Measurements from ENCODE around the gene ARG2. TPM values are rescaled to one million over a fixed set of nuclear protein-coding genes. Genes with fewer than 3 reads are reported as not detected.

The ARG2 gene
- total RNA-seq, 1 experiment from 2014 or later = 35.6 TPM

GRCh38 chr14:67674139-67674479 lies 54.4 kb downstream of the ARG2 start:
- no TSS peak for BruUV-seq (replicated peaks)

DNA sequence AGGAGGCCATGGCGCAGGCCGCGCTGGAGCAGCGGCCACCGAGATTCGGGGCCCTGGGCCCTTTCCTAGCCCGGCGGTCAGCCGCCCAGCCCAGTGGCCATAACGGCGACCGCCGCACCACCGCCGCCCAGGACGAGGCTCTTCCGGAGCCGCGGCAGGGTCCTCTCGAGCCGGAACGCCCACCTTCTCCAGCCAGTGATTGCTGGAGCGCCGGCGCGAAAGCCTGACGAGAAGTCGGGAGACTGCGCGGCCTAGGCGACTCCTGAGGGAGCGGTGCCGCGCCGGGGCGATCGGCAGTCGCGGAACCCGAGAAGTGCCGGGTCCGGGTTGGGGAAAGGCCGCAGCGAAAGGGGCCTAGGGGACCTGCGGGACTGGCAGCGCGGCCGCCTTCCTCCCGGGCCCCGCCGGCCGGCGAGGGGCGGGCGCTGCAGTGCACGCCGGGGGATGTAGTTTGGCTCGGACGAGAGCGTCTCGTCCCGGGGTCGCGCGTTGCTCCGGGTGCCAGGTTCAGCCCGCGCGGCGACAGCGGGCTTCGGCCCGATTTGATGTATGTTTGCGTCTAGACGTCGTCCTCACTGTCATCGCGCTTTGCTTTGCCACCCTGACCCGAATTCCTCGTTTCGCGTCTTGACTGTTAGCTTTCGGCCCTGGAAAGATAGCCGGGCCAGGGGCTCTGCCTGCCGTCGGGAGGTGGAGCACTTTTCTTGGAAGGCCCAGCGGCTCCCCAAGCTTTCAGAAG lies 54.9 kb downstream of the ARG2 start, which contains the start of gene VTI1B:
Gene VTI1B, minus strand, starts transcription at position 153 of the 739 bp plus-strand sequence. Its CDS starts 143 bp downstream, at position 10.
- H3K4me3 ChIP-seq (ENCODE audit: low read depth, low read length, poor library complexity, severe bottlenecking) = peak within 1 kb of the TSS; percentile 98
- POLR2A ChIA-PET (ENCODE audit: low non-redundant PET) = no interaction called here
- peaks cover 34% of the 10 kb centered on the region for H3K36me3 ChIP-seq (ENCODE audit: insufficient read depth, low read length, poor library complexity, severe bottlenecking)
- no peaks in the 10 kb centered on the region for H3K9me3 ChIP-seq (ENCODE audit: low read depth, low read length, poor library complexity, severe bottlenecking)
- peak; percentile 91 for DNase-seq (ENCODE audit: low spot score)
- TF ChIP-seq, protein P1, sequence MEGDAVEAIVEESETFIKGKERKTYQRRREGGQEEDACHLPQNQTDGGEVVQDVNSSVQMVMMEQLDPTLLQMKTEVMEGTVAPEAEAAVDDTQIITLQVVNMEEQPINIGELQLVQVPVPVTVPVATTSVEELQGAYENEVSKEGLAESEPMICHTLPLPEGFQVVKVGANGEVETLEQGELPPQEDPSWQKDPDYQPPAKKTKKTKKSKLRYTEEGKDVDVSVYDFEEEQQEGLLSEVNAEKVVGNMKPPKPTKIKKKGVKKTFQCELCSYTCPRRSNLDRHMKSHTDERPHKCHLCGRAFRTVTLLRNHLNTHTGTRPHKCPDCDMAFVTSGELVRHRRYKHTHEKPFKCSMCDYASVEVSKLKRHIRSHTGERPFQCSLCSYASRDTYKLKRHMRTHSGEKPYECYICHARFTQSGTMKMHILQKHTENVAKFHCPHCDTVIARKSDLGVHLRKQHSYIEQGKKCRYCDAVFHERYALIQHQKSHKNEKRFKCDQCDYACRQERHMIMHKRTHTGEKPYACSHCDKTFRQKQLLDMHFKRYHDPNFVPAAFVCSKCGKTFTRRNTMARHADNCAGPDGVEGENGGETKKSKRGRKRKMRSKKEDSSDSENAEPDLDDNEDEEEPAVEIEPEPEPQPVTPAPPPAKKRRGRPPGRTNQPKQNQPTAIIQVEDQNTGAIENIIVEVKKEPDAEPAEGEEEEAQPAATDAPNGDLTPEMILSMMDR (conservative IDR thresholded peaks at IDR 0.05; ENCODE audit: low read depth, low read length) = peak; percentile 43
- no peak for TF ChIP-seq EZH2 (IDR thresholded peaks at IDR 0.05; ENCODE audit: borderline replicate concordance, low read depth, low read length, poor library complexity, severe bottlenecking)
- CTCF ChIA-PET = no interaction called here
- H3K27me3 ChIP-seq (replicated peaks; ENCODE audit: insufficient read depth, low read depth, low read length, poor library complexity) = no peaks in the 10 kb centered on the region
- no TSS peak for BruUV-seq (replicated peaks)
- H3K27ac ChIP-seq (ENCODE audit: low read depth, low read length, poor library complexity, severe bottlenecking) = peak within 1 kb of the TSS; percentile 100
- intact Hi-C loops (cut with micrococcal nuclease; ENCODE audit: unreplicated experiment) = no loop called here
- peaks cover 13% of the 10 kb centered on the region for H3K4me1 ChIP-seq (ENCODE audit: insufficient read depth, low read length, poor library complexity, severe bottlenecking)

More at GRCh38 chr14:67674139-67674479, 54.4 kb downstream of the ARG2 start:
- peak overlapping the region; percentile 100 for H3K27ac ChIP-seq (ENCODE audit: low read depth, low read length, poor library complexity, severe bottlenecking)
- intact Hi-C loops (cut with micrococcal nuclease; ENCODE audit: unreplicated experiment) = no loop called here
- H3K9me3 ChIP-seq (ENCODE audit: low read depth, low read length, poor library complexity, severe bottlenecking) = no peaks in the 10 kb centered on the region
- ChIA-PET CTCF (no interaction called here), POLR2A (ENCODE audit: low non-redundant PET) (no interaction called here)
- peak overlapping the region; percentile 98 for H3K4me3 ChIP-seq (ENCODE audit: low read depth, low read length, poor library complexity, severe bottlenecking)
- H3K36me3 ChIP-seq (ENCODE audit: insufficient read depth, low read length, poor library complexity, severe bottlenecking) = peaks cover 30% of the 10 kb centered on the region
- no peaks in the 10 kb centered on the region for H3K27me3 ChIP-seq (replicated peaks; ENCODE audit: insufficient read depth, low read depth, low read length, poor library complexity)
- TF ChIP-seq EZH2 (IDR thresholded peaks at IDR 0.05; ENCODE audit: borderline replicate concordance, low read depth, low read length, poor library complexity, severe bottlenecking) = no peak
- TF ChIP-seq, protein P1 (conservative IDR thresholded peaks at IDR 0.05; ENCODE audit: low read depth, low read length) = 0 out of 2 replicates have a peak, but pooled peaks have one; percentile 18
- DNase-seq (ENCODE audit: low spot score) = peak; percentile 85
- peaks cover 13% of the 10 kb centered on the region for H3K4me1 ChIP-seq (ENCODE audit: insufficient read depth, low read length, poor library complexity, severe bottlenecking)

- intact Hi-C loops (cut with micrococcal nuclease; ENCODE audit: unreplicated experiment) = no loop called here
- peaks cover 13% of the 10 kb centered on the region for H3K4me1 ChIP-seq (ENCODE audit: insufficient read depth, low read length, poor library complexity, severe bottlenecking)
- TF ChIP-seq EZH2 (IDR thresholded peaks at IDR 0.05; ENCODE audit: borderline replicate concordance, low read depth, low read length, poor library complexity, severe bottlenecking) = no peak
- TF ChIP-seq, protein P1 (conservative IDR thresholded peaks at IDR 0.05; ENCODE audit: low read depth, low read length) = no peak
- H3K27me3 ChIP-seq (replicated peaks; ENCODE audit: insufficient read depth, low read depth, low read length, poor library complexity) = no peaks in the 10 kb centered on the region
- no peak for DNase-seq (ENCODE audit: low spot score)
- H3K27ac ChIP-seq (ENCODE audit: low read depth, low read length, poor library complexity, severe bottlenecking) = peak overlapping the region; percentile 100
- H3K9me3 ChIP-seq (ENCODE audit: low read depth, low read length, poor library complexity, severe bottlenecking) = no peaks in the 10 kb centered on the region
- ChIA-PET POLR2A (ENCODE audit: low non-redundant PET) (no interaction called here), CTCF (no interaction called here)
- peaks cover 39% of the 10 kb centered on the region for H3K36me3 ChIP-seq (ENCODE audit: insufficient read depth, low read length, poor library complexity, severe bottlenecking)
- BruUV-seq (replicated peaks) = TSS peak; percentile 52
- H3K4me3 ChIP-seq (ENCODE audit: low read depth, low read length, poor library complexity, severe bottlenecking) = peak overlapping the region; percentile 98
Observed at GRCh38 chr14:67675219-67675582, 55.5 kb downstream of the ARG2 start.

Data from A673 (cell line).